WTC11 (cell line): ENCODE measurements around the gene SPINDOC. TPM values are rescaled to one million over a fixed set of nuclear protein-coding genes. Genes with fewer than 3 reads are reported as not detected.

Experiments used
- ATAC-seq: fragments of 200-7000 bp; cut with Tn5 transposase; 2 replicates; pipeline ENCODE4 v1.10.0; 2021; ENCODE audit warnings: mild to moderate bottlenecking, moderate library complexity
- CTCF ChIA-PET: fragments of 300-600 bp; sonication (Branson Sonifier 250); formaldehyde crosslinking; loops from one replicate; lab custom pipeline; 2021; ENCODE audit warnings: antibody characterized with exemption; lab: Charles Lee
- POLR2A ChIA-PET: fragments of 350-600 bp; sonication (Branson Sonifier 250); formaldehyde crosslinking; loops from one replicate; lab custom pipeline; 2021; ENCODE audit warnings: antibody characterized with exemption; lab: Charles Lee
- DNase-seq: peaks from one replicate; pipeline ENCODE4 v3.0.0; 2021; ENCODE audit warnings: low spot score
- H3K27ac Mint-ChIP-seq: 2 replicates; pipeline ENCODE4 v1.8.0; 2021; ENCODE audit warnings: mixed read lengths
- H3K27me3 Mint-ChIP-seq: 2 replicates; pipeline ENCODE4 v1.8.0; 2021; ENCODE audit warnings: low read depth, mild to moderate bottlenecking, moderate library complexity, mixed read lengths
- H3K36me3 Mint-ChIP-seq: 2 replicates; pipeline ENCODE4 v1.8.0; 2021; ENCODE audit warnings: mixed read lengths
- H3K4me1 Mint-ChIP-seq: 2 replicates; pipeline ENCODE4 v1.8.0; 2022; ENCODE audit warnings: mixed read lengths
- H3K4me3 Mint-ChIP-seq: 2 replicates; pipeline ENCODE4 v1.8.0; 2021; ENCODE audit warnings: mild to moderate bottlenecking, moderate library complexity, mixed read lengths
- H3K9me3 Mint-ChIP-seq: 2 replicates; pipeline ENCODE4 v1.8.0; 2021; ENCODE audit warnings: mixed read lengths
- AR ChIP-seq: fragments of 250-450 bp; sonication (Bioruptor Pico); IDR thresholded peaks from 2 replicates; pipeline ENCODE4 v1.9.0; 2021; ENCODE audit warnings: mild to moderate bottlenecking
- ATF2 ChIP-seq: sonication (generic); formaldehyde crosslinking; IDR thresholded peaks from 2 replicates; pipeline ENCODE4 v1.8.1; 2022; ENCODE audit warnings: low read depth, missing genetic modification reagents, borderline replicate concordance
- ATF3 ChIP-seq: sonication (generic); formaldehyde crosslinking; conservative IDR thresholded peaks from 2 replicates; pipeline ENCODE4 v1.8.1; 2022; ENCODE audit warnings: mild to moderate bottlenecking, missing genetic modification reagents
- ATF6 ChIP-seq: sonication (generic); formaldehyde crosslinking; IDR thresholded peaks from 2 replicates; pipeline ENCODE4 v1.8.1; 2023; ENCODE audit warnings: mild to moderate bottlenecking, missing genetic modification reagents
- E2F4 ChIP-seq: sonication (generic); formaldehyde crosslinking; IDR thresholded peaks from 2 replicates; pipeline ENCODE4 v1.8.1; 2022; ENCODE audit warnings: low read depth, mild to moderate bottlenecking, moderate library complexity, missing genetic modification reagents, borderline replicate concordance
- ESRRA ChIP-seq: sonication (generic); formaldehyde crosslinking; IDR thresholded peaks from 2 replicates; pipeline ENCODE4 v1.8.1; 2022; ENCODE audit warnings: mild to moderate bottlenecking, missing genetic modification reagents, borderline replicate concordance
- FOXP4 ChIP-seq: sonication (generic); formaldehyde crosslinking; IDR thresholded peaks from 2 replicates; pipeline ENCODE4 v1.8.0; 2022; ENCODE audit warnings: mild to moderate bottlenecking, missing genetic modification reagents
- HMGA2 ChIP-seq: fragments of 250-450 bp; sonication (Bioruptor Pico); IDR thresholded peaks from 2 replicates; pipeline ENCODE4 v1.4.0; 2021; ENCODE audit warnings: mild to moderate bottlenecking, moderate library complexity
- JAZF1 ChIP-seq: fragments of 250-450 bp; sonication (Bioruptor Pico); IDR thresholded peaks from 2 replicates; pipeline ENCODE4 v1.9.0; 2021; ENCODE audit warnings: moderate library complexity, mild to moderate bottlenecking, inconsistent platforms
- MYBL2 ChIP-seq: sonication (generic); formaldehyde crosslinking; IDR thresholded peaks from 2 replicates; pipeline ENCODE4 v1.8.1; 2023; ENCODE audit warnings: mild to moderate bottlenecking, moderate library complexity, missing genetic modification reagents
- NR1H2 ChIP-seq: sonication (generic); formaldehyde crosslinking; IDR thresholded peaks from 2 replicates; pipeline ENCODE4 v1.9.0; 2021; ENCODE audit warnings: mild to moderate bottlenecking, moderate library complexity, missing genetic modification reagents
- NR3C1 ChIP-seq: sonication (generic); formaldehyde crosslinking; conservative IDR thresholded peaks from 2 replicates; pipeline ENCODE4 v1.8.1; 2023; ENCODE audit warnings: low read depth, mild to moderate bottlenecking, missing genetic modification reagents
- SOX15 ChIP-seq: fragments of 250-450 bp; sonication (Bioruptor Pico); IDR thresholded peaks from 2 replicates; pipeline ENCODE4 v1.9.0; 2021; ENCODE audit warnings: mild to moderate bottlenecking
- STAT6 ChIP-seq: sonication (generic); formaldehyde crosslinking; conservative IDR thresholded peaks from 2 replicates; pipeline ENCODE4 v1.8.1; 2023; ENCODE audit warnings: mild to moderate bottlenecking, low read depth, missing genetic modification reagents, moderate library complexity
- TP53 ChIP-seq: sonication (generic); formaldehyde crosslinking; IDR thresholded peaks from 2 replicates; pipeline ENCODE4 v1.8.1; 2023; ENCODE audit warnings: mild to moderate bottlenecking, missing genetic modification reagents
- USF2 ChIP-seq: sonication (generic); formaldehyde crosslinking; IDR thresholded peaks from 2 replicates; pipeline ENCODE4 v1.8.1; 2023; ENCODE audit warnings: mild to moderate bottlenecking, missing genetic modification reagents, moderate library complexity
- ZBTB21 ChIP-seq: sonication (generic); formaldehyde crosslinking; IDR thresholded peaks from 2 replicates; pipeline ENCODE4 v1.8.1; 2023; ENCODE audit warnings: mild to moderate bottlenecking, missing genetic modification reagents, borderline replicate concordance
- ZBTB43 ChIP-seq: sonication (generic); formaldehyde crosslinking; IDR thresholded peaks from 2 replicates; pipeline ENCODE4 v1.8.1; 2023; ENCODE audit warnings: mild to moderate bottlenecking, missing genetic modification reagents
- ZNF232 ChIP-seq: sonication (generic); formaldehyde crosslinking; IDR thresholded peaks from 2 replicates; pipeline ENCODE4 v1.8.0; 2022; ENCODE audit warnings: mild to moderate bottlenecking, missing genetic modification reagents
- ZNF416 ChIP-seq: fragments of 250-450 bp; sonication (Bioruptor Pico); IDR thresholded peaks from 2 replicates; pipeline ENCODE4 v1.9.0; 2021; ENCODE audit warnings: mild to moderate bottlenecking, inconsistent platforms
- ZNF423 ChIP-seq: fragments of 250-450 bp; sonication (Bioruptor Pico); IDR thresholded peaks from 2 replicates; pipeline ENCODE4 v2.1.2; 2022; ENCODE audit warnings: mild to moderate bottlenecking, moderate library complexity
- total RNA-seq: library from RNA; stranded (reverse); gene quantifications from 3 replicates; pipeline ENCODE4 v1.2.3, GENCODE V29; 2021

Gene SPINDOC
- total RNA-seq, 1 experiment from 2014 or later: 93.8 TPM

- no peak for TF ChIP-seq FOXP4 (CRISPR knock-in tag)
- TF ChIP-seq HMGA2: no peak
- no peak for TF ChIP-seq ATF3 (CRISPR knock-in tag)
- no peak for TF ChIP-seq ZNF416
- TF ChIP-seq NR1H2 (CRISPR knock-in tag): no peak
- TF ChIP-seq ZBTB43 (CRISPR knock-in tag): 0 out of 2 replicates have a peak, but pooled peaks have one; percentile 21
- TF ChIP-seq USF2 (CRISPR knock-in tag): no peak
- TF ChIP-seq ESRRA (CRISPR knock-in tag): no peak
- 0 out of 2 replicates have a peak, but pooled peaks have one; percentile 21 for TF ChIP-seq ZNF232 (CRISPR knock-in tag)
- no peak for TF ChIP-seq ZBTB21 (CRISPR knock-in tag)
- no peak for TF ChIP-seq ATF2 (CRISPR knock-in tag)
- 0 out of 2 replicates have a peak, but pooled peaks have one; percentile 25 for TF ChIP-seq MYBL2
- TF ChIP-seq JAZF1 (CRISPR knock-in tag): no peak
Measured at GRCh38 chr11:63837027-63837688, 23.9 kb downstream of the SPINDOC start (continued).

GRCh38 chr11:63837739-63838138 is 24.5 kb downstream of the SPINDOC start:
- Mint-ChIP-seq H3K36me3 (no peaks in the 10 kb centered on the region), H3K27me3 (no peaks in the 10 kb centered on the region; the same call in 1 of the 2 replicates), H3K4me3 (peak overlapping the region; percentile 65; the same call in 1 of the 2 replicates), H3K9me3 (no peaks in the 10 kb centered on the region), H3K27ac (peak overlapping the region; percentile 85), H3K4me1 (peaks cover 49% of the 10 kb centered on the region)
- DNase-seq (no peak), ATAC-seq (no peak)
- ChIA-PET POLR2A (interaction anchor here (0.7 to 1.2 kb wide), 2 partner anchors 70 to 79 kb away, joined by 3 read pairs; no protein-coding TSS in a partner anchor), CTCF (interaction anchor here (0.6 to 4.9 kb wide), 24 partner anchors 35 to 463 kb away, joined by 3 to 94 read pairs (median 6); partner anchors contain the start of genes COX8A, RCOR2 and ZFTA)
- TF ChIP-seq E2F4 (CRISPR knock-in tag): no peak
- TF ChIP-seq STAT6 (CRISPR knock-in tag): no peak
- TF ChIP-seq TP53: no peak
- no peak for TF ChIP-seq AR
- TF ChIP-seq ZNF423 (CRISPR knock-in tag): no peak
- no peak for TF ChIP-seq NR3C1 (CRISPR knock-in tag)
- TF ChIP-seq ATF6 (CRISPR knock-in tag): no peak
- no peak for TF ChIP-seq SOX15 (CRISPR knock-in tag)
